HCT116 (cell line): Measurements from ENCODE around the gene CLEC19A. TPM values are rescaled to one million over a fixed set of nuclear protein-coding genes. Genes with fewer than 3 reads are reported as not detected.

Experiments used
- ATAC-seq: fragments of 200-7000 bp; cut with Tn5 transposase; 2 replicates; pipeline ENCODE4 v1.9.1; 2020; ENCODE audit warnings: mild to moderate bottlenecking, moderate library complexity
- BruUV-seq: library from RNA; stranded (reverse); fragments of 400-500 nt; replicated peaks from 2 replicates; lab custom pipeline; 2021; lab: Mats Ljungman, UMichigan
- CTCF ChIA-PET: fragments of 300-600 bp; sonication (Branson Sonifier 250); formaldehyde crosslinking; loops from one replicate; lab custom pipeline; 2021; ENCODE audit warnings: antibody characterized with exemption; lab: Charles Lee
- POLR2A ChIA-PET: fragments of 300-600, 350-600 bp; sonication (Branson Sonifier 250); formaldehyde crosslinking; loops from one replicate; lab custom pipeline; 2021; ENCODE audit warnings: antibody characterized with exemption; lab: Charles Lee
- RAD21 ChIA-PET, 2 experiments: fragments of 300-600 bp; sonication (Branson Sonifier 250); formaldehyde crosslinking; loops; one replicate each; lab custom pipeline; 2023; ENCODE audit warnings: low total read pairs in 2 of 2; ENCODE audit not compliant: uncharacterized antibody in 2 of 2, unreplicated experiment in 2 of 2, low non-redundant PET in 1 of 2; lab: Charles Lee
- DNase-seq: peaks from one replicate; pipeline ENCODE4 v3.0.0-alpha.2; 2010; ENCODE audit warnings: low read depth, low spot score
- H2AFZ ChIP-seq: fragments of 200-600 bp; shearing (Covaris generic), sonication (generic); 2 replicates; pipeline ENCODE4 v1.6.1; 2017; ENCODE audit warnings: low read depth, mixed run types, mixed read lengths, antibody characterized with exemption, low read length; ENCODE audit not compliant: poor library complexity, severe bottlenecking
- H3K27ac ChIP-seq: 2 replicates; pipeline ENCODE4 v1.5.1; 2012; ENCODE audit warnings: low read depth, low read length
- H3K27me3 ChIP-seq: fragments of 200-600 bp; sonication (generic); 2 replicates; pipeline ENCODE4 v1.6.1; 2016; ENCODE audit warnings: mixed run types, low read length, mixed read lengths; ENCODE audit not compliant: insufficient read depth
- H3K36me3 ChIP-seq, 2 experiments: fragments of 200-500 bp in 1 of 2; fragments of 200-600 bp in 1 of 2; sonication (Bioruptor generic) in 1 of 2; sonication (generic) in 1 of 2; 2 replicates each; pipeline versions ENCODE4 v1.5.1 to v1.6.1; 2014 to 2016; ENCODE audit warnings: low read length in 2 of 2, inconsistent platforms in 1 of 2, mixed read lengths in 1 of 2, mixed run types in 1 of 2; ENCODE audit not compliant: insufficient read depth in 2 of 2, control insufficient read depth in 1 of 2
- H3K4me1 ChIP-seq, 2 experiments: fragments of 200-600 bp in 1 of 2; sonication (generic) in 1 of 2; 2 replicates each; pipeline versions ENCODE4 v1.5.1 to v1.6.1; 2012 to 2017; ENCODE audit warnings: low read length in 2 of 2, inconsistent platforms in 1 of 2, mild to moderate bottlenecking in 1 of 2, mixed read lengths in 1 of 2, mixed run types in 1 of 2, moderate library complexity in 1 of 2; ENCODE audit not compliant: insufficient read depth in 2 of 2, control insufficient read depth in 1 of 2
- H3K4me2 ChIP-seq: fragments of 200-600 bp; sonication (generic); 2 replicates; pipeline ENCODE4 v1.6.1; 2017; ENCODE audit warnings: mixed run types, low read length, mixed read lengths
- H3K4me3 ChIP-seq, 2 experiments: fragments of 200-600 bp in 1 of 2; sonication (generic) in 1 of 2; replicated peaks in 1 of 2; 2 replicates each; pipeline ENCODE4 v1.5.1; 2011 to 2016; ENCODE audit warnings: low read length in 2 of 2, control low read depth in 1 of 2, low read depth in 1 of 2, mild to moderate bottlenecking in 1 of 2, mixed read lengths in 1 of 2, mixed run types in 1 of 2
- H3K79me2 ChIP-seq: fragments of 200-600 bp; sonication (generic); 2 replicates; pipeline ENCODE4 v1.6.1; 2017; ENCODE audit warnings: mild to moderate bottlenecking, mixed run types, low read length, moderate library complexity, mixed read lengths; ENCODE audit not compliant: insufficient read depth
- H3K9ac ChIP-seq: fragments of 200-600 bp; sonication (generic); 2 replicates; pipeline ENCODE4 v1.6.1; 2016; ENCODE audit warnings: low read length, mixed read lengths
- H3K9me2 ChIP-seq: fragments of 200-600 bp; sonication (generic), shearing (Covaris generic); 2 replicates; pipeline ENCODE4 v1.6.1; 2017; ENCODE audit warnings: mixed run types, mild to moderate bottlenecking, moderate library complexity; ENCODE audit not compliant: insufficient read depth
- H3K9me3 ChIP-seq, 2 experiments: fragments of 200-500 bp in 1 of 2; fragments of 200-600 bp in 1 of 2; sonication (Bioruptor generic) in 1 of 2; sonication (generic) in 1 of 2; 2 replicates each; pipeline ENCODE4 v1.6.1; 2014 to 2017; ENCODE audit warnings: low read length in 2 of 2, mixed read lengths in 2 of 2, inconsistent platforms in 1 of 2, low read depth in 1 of 2, mild to moderate bottlenecking in 1 of 2, mixed run types in 1 of 2, moderate library complexity in 1 of 2; ENCODE audit not compliant: control insufficient read depth in 1 of 2, insufficient read depth in 1 of 2
- H4K20me1 ChIP-seq: fragments of 200-600 bp; sonication (generic), shearing (Covaris generic); 2 replicates; pipeline ENCODE4 v1.6.1; 2017; ENCODE audit warnings: mixed run types, mild to moderate bottlenecking, moderate library complexity; ENCODE audit not compliant: insufficient read depth
- ATF3 ChIP-seq: IDR thresholded peaks from 2 replicates; pipeline ENCODE4 v1.6.1; 2012
- CBX3 ChIP-seq: IDR thresholded peaks from 2 replicates; pipeline ENCODE4 v1.6.1; 2012; ENCODE audit warnings: low read depth
- CTCF ChIP-seq, 3 experiments: fragments of 200-600 bp in 1 of 3; sonication (generic) in 1 of 3; IDR thresholded peaks in 2 of 3; conservative IDR thresholded peaks in 1 of 3; 2 replicates each; pipeline ENCODE4 v1.5.1; 2012 to 2017; ENCODE audit warnings: low read depth in 2 of 3, low read length in 2 of 3, antibody characterized with exemption in 1 of 3, borderline replicate concordance in 1 of 3, control low read depth in 1 of 3, mild to moderate bottlenecking in 1 of 3, mixed read lengths in 1 of 3, mixed run types in 1 of 3, moderate library complexity in 1 of 3; ENCODE audit not compliant: insufficient read depth in 1 of 3
- EGR1 ChIP-seq: IDR thresholded peaks from 2 replicates; pipeline ENCODE4 v1.6.1; 2012; ENCODE audit warnings: low read depth
- EZH2phosphoT487 ChIP-seq: fragments of 200-600 bp; IDR thresholded peaks from 2 replicates; pipeline ENCODE4 v1.6.1; 2018; ENCODE audit warnings: antibody characterized with exemption, borderline replicate concordance
- FOSL1 ChIP-seq: IDR thresholded peaks from 2 replicates; pipeline ENCODE4 v1.6.1; 2012; ENCODE audit warnings: low read depth
- JUND ChIP-seq: IDR thresholded peaks from 2 replicates; pipeline ENCODE4 v1.6.1; 2012
- MAX ChIP-seq: IDR thresholded peaks from 2 replicates; pipeline ENCODE4 v1.6.1; 2012
- POLR2AphosphoS5 ChIP-seq: IDR thresholded peaks from 2 replicates; pipeline ENCODE4 v1.6.1; 2011; ENCODE audit warnings: mild to moderate bottlenecking, low read depth, low read length, moderate library complexity
- RAD21 ChIP-seq: IDR thresholded peaks from 2 replicates; pipeline ENCODE4 v1.6.1; 2012; ENCODE audit warnings: low read depth, mild to moderate bottlenecking
- SIN3A ChIP-seq: IDR thresholded peaks from 2 replicates; pipeline ENCODE4 v1.6.1; 2012; ENCODE audit warnings: low read depth
- SP1 ChIP-seq: IDR thresholded peaks from 2 replicates; pipeline ENCODE4 v1.6.1; 2012; ENCODE audit warnings: low read depth
- SRF ChIP-seq: IDR thresholded peaks from 2 replicates; pipeline ENCODE4 v1.6.1; 2012; ENCODE audit warnings: low read depth
- TCF7L2 ChIP-seq: IDR thresholded peaks from 2 replicates; pipeline ENCODE4 v1.7.0; 2011; ENCODE audit warnings: borderline replicate concordance, inconsistent platforms; ENCODE audit not compliant: insufficient read depth, insufficient read length; ENCODE audit errors: extremely low read depth
- ZBTB33 ChIP-seq: IDR thresholded peaks from 2 replicates; pipeline ENCODE4 v1.6.1; 2011; ENCODE audit warnings: mild to moderate bottlenecking, low read length, moderate library complexity; ENCODE audit not compliant: insufficient replicate concordance; ENCODE audit errors: extremely low read depth
- ZFX ChIP-seq: fragments of 450-650 bp; IDR thresholded peaks from 2 replicates; pipeline ENCODE4 v1.6.1; 2017
- ZNF274 ChIP-seq: fragments of 200-500 bp; sonication (Bioruptor generic); IDR thresholded peaks from 2 replicates; pipeline ENCODE4 v1.6.1; 2014; ENCODE audit warnings: mild to moderate bottlenecking, low read depth, low read length, inconsistent platforms
- intact Hi-C: fragments of 100-400 bp; cut with micrococcal nuclease; formaldehyde crosslinking; loops from 2 replicates; pipeline ENCODE4 v1.10.0; 2022
- total RNA-seq: library from RNA; stranded (reverse); gene quantifications from one replicate; pipeline ENCODE4 v1.2.1, GENCODE V29; 2021; ENCODE audit not compliant: unreplicated experiment

Gene CLEC19A
- total RNA-seq, 1 experiment from 2014 or later: not detected

- ATAC-seq: no peak
- ChIA-PET CTCF (no interaction called here), POLR2A (no interaction called here), RAD21 (no interaction called here)
- H3K36me3 ChIP-seq: no peaks in the 10 kb centered on the region
- no peaks in the 10 kb centered on the region for H3K4me1 ChIP-seq
- H3K9me3 ChIP-seq: peaks cover 0 to 14% of the 10 kb centered on the region in 2 experiments; a peak in 3 of 4 replicates
- H3K27ac ChIP-seq: no peak overlapping the region
- H3K4me2 ChIP-seq: no peak overlapping the region
- H3K79me2 ChIP-seq: no peaks in the 10 kb centered on the region
- intact Hi-C loops: no loop called here
- H3K4me3 ChIP-seq: no peak overlapping the region
- no peak for DNase-seq
- TF ChIP-seq SP1 (no peak), MAX (no peak), CTCF (IDR thresholded peaks at IDR 0.05 in 2 of 3, conservative IDR thresholded peaks at IDR 0.05 in 1 of 3; ENCODE audit: borderline replicate concordance in 1 of 3, insufficient read depth in 1 of 3, low read depth in 2 of 3, low read length in 2 of 3) (no peak), FOSL1 (no peak)
- H3K9ac ChIP-seq: no peak overlapping the region
- BruUV-seq: no TSS peak
- no peaks in the 10 kb centered on the region for H3K27me3 ChIP-seq
- no peaks in the 10 kb centered on the region for H4K20me1 ChIP-seq
- no peaks in the 10 kb centered on the region for H3K9me2 ChIP-seq
- no peak overlapping the region for H2AFZ ChIP-seq
These were observed 48.8 kb upstream of the CLEC19A start for GRCh38 chr16:19236561-19237209.

- Histone ChIP-seq H3K27me3 (no peaks in the 10 kb centered on the region), H3K4me2 (no peak overlapping the region), H3K9me3 (peaks cover 0 to 14% of the 10 kb centered on the region in 2 experiments; a peak in 3 of 4 replicates), H3K27ac (no peak overlapping the region), H2AFZ (no peak overlapping the region), H3K9ac (no peak overlapping the region), H3K36me3 (no peaks in the 10 kb centered on the region), H3K4me1 (no peaks in the 10 kb centered on the region), H4K20me1 (no peaks in the 10 kb centered on the region), H3K9me2 (no peaks in the 10 kb centered on the region), H3K79me2 (no peaks in the 10 kb centered on the region), H3K4me3 (no peak overlapping the region)
- no peak for DNase-seq
- no peak for ATAC-seq
- BruUV-seq: no TSS peak
- POLR2A ChIA-PET: no interaction called here
- RAD21 ChIA-PET: no interaction called here
- CTCF ChIA-PET: interaction anchor here (1.2 kb wide), 1 partner anchor 92 kb away, joined by 3 read pairs; no protein-coding TSS in a partner anchor
- intact Hi-C loops: no loop called here
- no peak for TF ChIP-seq ATF3
- no peak for TF ChIP-seq ZBTB33
- no peak for TF ChIP-seq CBX3
- no peak for TF ChIP-seq TCF7L2
- no peak for TF ChIP-seq EZH2phosphoT487
- no peak for TF ChIP-seq POLR2AphosphoS5
- TF ChIP-seq SIN3A: no peak
- no peak for TF ChIP-seq ZFX
- no peak for TF ChIP-seq JUND
- no peak for TF ChIP-seq ZNF274
- no peak for TF ChIP-seq EGR1
- no peak for TF ChIP-seq SRF
- no peak for TF ChIP-seq RAD21
These were observed 47.1 kb upstream of the CLEC19A start for GRCh38 chr16:19238406-19238805.
